Measurements from ENCODE around the gene EXT2.

The EXT2 gene

DNA sequence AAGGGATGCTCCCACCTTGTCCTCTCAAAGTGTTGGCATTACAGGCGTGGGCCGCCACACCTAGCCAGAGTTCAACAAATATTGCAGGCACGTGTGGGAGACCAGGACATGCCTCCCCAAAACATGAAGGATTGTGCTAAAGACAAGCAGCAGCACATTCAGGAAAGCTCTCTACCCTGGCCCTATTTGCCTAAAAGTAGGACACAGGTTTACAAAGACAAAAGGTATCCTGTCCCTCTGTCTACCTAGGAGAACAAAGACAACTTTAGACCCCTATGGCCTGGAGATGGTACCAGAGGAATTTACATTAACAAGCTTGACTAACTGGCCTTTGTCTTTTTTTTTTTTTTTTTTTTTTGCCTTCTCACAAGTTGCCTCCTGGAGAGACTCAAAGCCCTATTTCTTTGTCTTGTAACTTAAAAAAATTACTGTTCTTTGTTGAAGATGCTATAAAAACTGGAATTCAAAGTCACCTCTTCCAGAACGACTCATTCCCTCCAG is 30.3 kb upstream of the EXT2 start:
- Histone ChIP-seq H2AFZ (ENCODE audit: low read depth) (no peak overlapping the region), H3K9ac (no peak overlapping the region), H3K27me3 (ENCODE audit: insufficient read depth, low read depth) (no peaks in the 10 kb centered on the region), H4K20me1 (ENCODE audit: insufficient read depth) (no peaks in the 10 kb centered on the region), H3K27ac (no peak overlapping the region), H3K4me1 (ENCODE audit: low read depth, poor library complexity, severe bottlenecking) (no peaks in the 10 kb centered on the region), H3K79me2 (ENCODE audit: insufficient read depth, low read depth) (no peaks in the 10 kb centered on the region), H3K4me2 (no peak overlapping the region), H3K36me3 (ENCODE audit: insufficient read depth) (no peaks in the 10 kb centered on the region), H3K4me3 (IDR thresholded peaks at IDR 0.05; ENCODE audit: insufficient read depth, low read depth, low read length) (no peak overlapping the region)
- TF ChIP-seq, protein P1, sequence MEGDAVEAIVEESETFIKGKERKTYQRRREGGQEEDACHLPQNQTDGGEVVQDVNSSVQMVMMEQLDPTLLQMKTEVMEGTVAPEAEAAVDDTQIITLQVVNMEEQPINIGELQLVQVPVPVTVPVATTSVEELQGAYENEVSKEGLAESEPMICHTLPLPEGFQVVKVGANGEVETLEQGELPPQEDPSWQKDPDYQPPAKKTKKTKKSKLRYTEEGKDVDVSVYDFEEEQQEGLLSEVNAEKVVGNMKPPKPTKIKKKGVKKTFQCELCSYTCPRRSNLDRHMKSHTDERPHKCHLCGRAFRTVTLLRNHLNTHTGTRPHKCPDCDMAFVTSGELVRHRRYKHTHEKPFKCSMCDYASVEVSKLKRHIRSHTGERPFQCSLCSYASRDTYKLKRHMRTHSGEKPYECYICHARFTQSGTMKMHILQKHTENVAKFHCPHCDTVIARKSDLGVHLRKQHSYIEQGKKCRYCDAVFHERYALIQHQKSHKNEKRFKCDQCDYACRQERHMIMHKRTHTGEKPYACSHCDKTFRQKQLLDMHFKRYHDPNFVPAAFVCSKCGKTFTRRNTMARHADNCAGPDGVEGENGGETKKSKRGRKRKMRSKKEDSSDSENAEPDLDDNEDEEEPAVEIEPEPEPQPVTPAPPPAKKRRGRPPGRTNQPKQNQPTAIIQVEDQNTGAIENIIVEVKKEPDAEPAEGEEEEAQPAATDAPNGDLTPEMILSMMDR (conservative IDR thresholded peaks at IDR 0.05; ENCODE audit: low read depth, low read length) = no peak

DNA sequence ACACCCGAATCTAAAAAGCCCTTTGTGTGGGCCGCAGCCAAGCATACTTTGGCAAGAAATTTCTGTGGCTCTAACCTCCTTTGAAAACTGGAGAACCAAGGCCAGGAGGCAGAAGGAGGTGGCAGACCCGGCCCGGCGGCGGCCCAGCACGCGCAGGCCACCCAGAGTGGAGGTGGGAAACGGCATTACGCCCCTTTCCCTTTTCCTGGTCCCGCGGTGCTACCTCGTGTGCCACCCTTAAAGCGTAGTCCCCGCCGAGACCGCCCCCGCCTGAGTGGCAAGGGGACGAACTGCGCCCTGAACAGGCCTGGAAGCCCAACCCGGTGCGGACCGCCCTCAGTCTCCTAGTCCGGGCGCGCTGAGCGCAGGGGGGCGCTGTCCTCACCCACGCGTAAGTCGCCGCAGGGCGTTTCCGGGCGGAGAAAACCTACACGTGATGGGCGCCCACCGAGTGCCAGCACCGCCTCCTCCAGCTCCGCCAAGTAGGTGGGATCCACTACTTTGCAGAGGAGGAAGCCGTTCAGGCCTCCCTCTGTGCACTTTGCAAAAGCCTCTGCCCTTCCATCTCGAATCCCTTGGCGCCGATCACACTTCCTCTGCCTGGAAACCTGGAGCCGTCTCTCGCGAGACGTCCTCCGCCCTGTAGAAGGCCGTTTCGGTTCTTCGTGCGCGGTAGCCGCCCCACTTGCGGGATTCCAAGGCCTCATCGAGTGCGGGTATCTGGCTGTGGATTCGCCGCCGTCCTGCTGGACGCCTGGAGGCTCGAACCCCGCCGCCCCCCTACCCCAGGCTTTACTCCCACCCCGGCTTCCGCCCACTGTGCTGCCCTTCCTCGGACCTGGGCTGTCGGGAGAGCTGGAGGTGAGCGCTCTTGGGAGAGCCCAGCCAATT is 29.4 kb upstream of the EXT2 start, which contains the start of gene ACCS:
ACCS (plus strand) TSS at position 430 of the 891 bp plus-strand sequence. CDS start 1,358 bp downstream, outside the sequence.
- H3K27me3 ChIP-seq (ENCODE audit: insufficient read depth, low read depth) = no peaks in the 10 kb centered on the region
- TF ChIP-seq, protein P1 (conservative IDR thresholded peaks at IDR 0.05; ENCODE audit: low read depth, low read length) = no peak
- no peak within 1 kb of the TSS for H3K27ac ChIP-seq
- no peaks in the 10 kb centered on the region for H3K79me2 ChIP-seq (ENCODE audit: insufficient read depth, low read depth)
- no peak within 1 kb of the TSS for H2AFZ ChIP-seq (ENCODE audit: low read depth)
- H3K36me3 ChIP-seq (ENCODE audit: insufficient read depth) = no peaks in the 10 kb centered on the region
- H3K4me2 ChIP-seq = no peak within 1 kb of the TSS
- H3K4me3 ChIP-seq (IDR thresholded peaks at IDR 0.05; ENCODE audit: insufficient read depth, low read depth, low read length) = no peak within 1 kb of the TSS
- H4K20me1 ChIP-seq (ENCODE audit: insufficient read depth) = no peaks in the 10 kb centered on the region
- no peaks in the 10 kb centered on the region for H3K4me1 ChIP-seq (ENCODE audit: low read depth, poor library complexity, severe bottlenecking)
- H3K9ac ChIP-seq = no peak within 1 kb of the TSS

DNA sequence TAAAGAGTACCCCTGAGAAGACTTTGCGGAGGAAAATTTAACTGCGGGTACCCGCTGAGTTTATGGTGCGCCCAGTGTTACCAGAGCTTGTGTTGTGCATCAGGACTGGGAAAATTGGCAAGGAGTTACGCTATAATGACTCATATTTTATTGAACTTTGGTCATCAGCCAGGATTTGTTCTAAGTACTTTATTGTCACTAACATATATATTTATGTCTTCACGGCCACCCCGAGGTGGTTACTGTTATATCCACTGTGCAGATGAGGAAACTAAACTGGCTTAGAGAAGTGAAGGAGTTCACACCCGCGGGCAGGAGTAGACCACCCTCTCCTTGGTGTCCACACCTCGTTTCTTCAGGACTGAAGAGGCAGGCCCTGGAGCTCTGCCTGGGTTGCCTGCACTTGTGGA is 28.7 kb upstream of the EXT2 start:
- Histone ChIP-seq H3K79me2 (ENCODE audit: insufficient read depth, low read depth) (no peaks in the 10 kb centered on the region), H3K27ac (no peak overlapping the region), H3K36me3 (ENCODE audit: insufficient read depth) (no peaks in the 10 kb centered on the region), H2AFZ (ENCODE audit: low read depth) (no peak overlapping the region), H4K20me1 (ENCODE audit: insufficient read depth) (no peaks in the 10 kb centered on the region), H3K4me2 (no peak overlapping the region), H3K4me3 (IDR thresholded peaks at IDR 0.05; ENCODE audit: insufficient read depth, low read depth, low read length) (no peak overlapping the region), H3K27me3 (ENCODE audit: insufficient read depth, low read depth) (no peaks in the 10 kb centered on the region), H3K9ac (no peak overlapping the region), H3K4me1 (ENCODE audit: low read depth, poor library complexity, severe bottlenecking) (no peaks in the 10 kb centered on the region)
- TF ChIP-seq, protein P1 (conservative IDR thresholded peaks at IDR 0.05; ENCODE audit: low read depth, low read length) = no peak

DNA sequence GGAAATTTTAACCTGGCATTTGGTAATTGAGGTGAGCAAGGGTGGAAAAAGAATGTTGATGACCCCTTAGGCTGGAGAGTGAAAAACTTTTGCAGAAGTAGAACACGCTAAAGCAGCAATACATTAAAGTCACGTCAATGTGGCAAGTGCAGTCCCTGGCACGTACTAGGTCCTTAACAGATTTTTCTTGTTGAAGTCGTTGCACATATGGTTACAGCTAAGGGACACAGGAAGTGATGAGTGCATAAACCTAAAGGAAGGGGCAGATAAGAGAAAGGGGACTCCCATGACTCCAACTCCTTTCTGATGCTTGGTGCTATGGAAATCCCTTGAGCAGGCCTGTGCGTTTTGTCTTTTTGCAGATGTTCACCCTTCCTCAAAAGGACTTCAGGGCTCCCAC is 28.2 kb upstream of the EXT2 start:
- Histone ChIP-seq H3K36me3 (ENCODE audit: insufficient read depth) (no peaks in the 10 kb centered on the region), H3K79me2 (ENCODE audit: insufficient read depth, low read depth) (no peaks in the 10 kb centered on the region), H3K4me1 (ENCODE audit: low read depth, poor library complexity, severe bottlenecking) (no peaks in the 10 kb centered on the region), H4K20me1 (ENCODE audit: insufficient read depth) (no peaks in the 10 kb centered on the region), H3K27ac (no peak overlapping the region), H3K4me3 (IDR thresholded peaks at IDR 0.05; ENCODE audit: insufficient read depth, low read depth, low read length) (no peak overlapping the region), H3K9ac (no peak overlapping the region), H3K27me3 (ENCODE audit: insufficient read depth, low read depth) (no peaks in the 10 kb centered on the region), H3K4me2 (no peak overlapping the region), H2AFZ (ENCODE audit: low read depth) (no peak overlapping the region)
- TF ChIP-seq, protein P1 (conservative IDR thresholded peaks at IDR 0.05; ENCODE audit: low read depth, low read length) = no peak

Measured in KMS-11 (cell line).